ENCODE results near the gene LRATD1. TPM values are rescaled to one million over a fixed set of nuclear protein-coding genes. Genes with fewer than 3 reads are reported as not detected.

The LRATD1 gene
- total RNA-seq, 1 donor from 2014 or later, result not detected

DNA sequence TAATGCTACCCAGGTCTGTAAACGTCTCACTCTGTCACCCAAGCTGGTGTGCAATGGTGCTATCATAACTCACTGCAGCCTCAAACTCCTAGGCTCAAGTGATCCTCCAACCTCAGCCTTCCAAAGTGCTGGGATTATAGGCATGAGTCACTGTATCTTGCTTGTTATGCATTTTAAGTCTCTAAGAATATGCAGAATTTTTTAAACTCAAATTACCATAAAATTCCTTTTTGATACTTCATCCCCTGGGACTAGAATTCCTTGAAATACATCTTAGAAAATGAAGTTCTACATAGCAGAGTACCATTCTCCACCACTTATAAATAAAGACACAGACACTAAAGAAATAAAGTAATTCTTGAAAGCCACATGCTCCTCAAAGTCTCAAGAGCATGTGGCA, 30.2 kb upstream of the LRATD1 start:
- Mint-ChIP-seq H3K4me1 (ENCODE audit: unreplicated experiment) (no peaks in the 10 kb centered on the region), H3K9me3 (ENCODE audit: unreplicated experiment) (peaks cover 10% of the 10 kb centered on the region), H3K36me3 (ENCODE audit: unreplicated experiment) (no peaks in the 10 kb centered on the region), H3K27me3 (ENCODE audit: unreplicated experiment) (no peaks in the 10 kb centered on the region), H3K4me3 (ENCODE audit: unreplicated experiment) (no peak overlapping the region), H3K27ac (ENCODE audit: unreplicated experiment) (no peak overlapping the region)
- TF ChIP-seq, protein P1, sequence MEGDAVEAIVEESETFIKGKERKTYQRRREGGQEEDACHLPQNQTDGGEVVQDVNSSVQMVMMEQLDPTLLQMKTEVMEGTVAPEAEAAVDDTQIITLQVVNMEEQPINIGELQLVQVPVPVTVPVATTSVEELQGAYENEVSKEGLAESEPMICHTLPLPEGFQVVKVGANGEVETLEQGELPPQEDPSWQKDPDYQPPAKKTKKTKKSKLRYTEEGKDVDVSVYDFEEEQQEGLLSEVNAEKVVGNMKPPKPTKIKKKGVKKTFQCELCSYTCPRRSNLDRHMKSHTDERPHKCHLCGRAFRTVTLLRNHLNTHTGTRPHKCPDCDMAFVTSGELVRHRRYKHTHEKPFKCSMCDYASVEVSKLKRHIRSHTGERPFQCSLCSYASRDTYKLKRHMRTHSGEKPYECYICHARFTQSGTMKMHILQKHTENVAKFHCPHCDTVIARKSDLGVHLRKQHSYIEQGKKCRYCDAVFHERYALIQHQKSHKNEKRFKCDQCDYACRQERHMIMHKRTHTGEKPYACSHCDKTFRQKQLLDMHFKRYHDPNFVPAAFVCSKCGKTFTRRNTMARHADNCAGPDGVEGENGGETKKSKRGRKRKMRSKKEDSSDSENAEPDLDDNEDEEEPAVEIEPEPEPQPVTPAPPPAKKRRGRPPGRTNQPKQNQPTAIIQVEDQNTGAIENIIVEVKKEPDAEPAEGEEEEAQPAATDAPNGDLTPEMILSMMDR (IDR thresholded peaks at IDR 0.05), result no peak
- no peak for DNase-seq (ENCODE audit: extremely low spot score, unreplicated experiment)

DNA sequence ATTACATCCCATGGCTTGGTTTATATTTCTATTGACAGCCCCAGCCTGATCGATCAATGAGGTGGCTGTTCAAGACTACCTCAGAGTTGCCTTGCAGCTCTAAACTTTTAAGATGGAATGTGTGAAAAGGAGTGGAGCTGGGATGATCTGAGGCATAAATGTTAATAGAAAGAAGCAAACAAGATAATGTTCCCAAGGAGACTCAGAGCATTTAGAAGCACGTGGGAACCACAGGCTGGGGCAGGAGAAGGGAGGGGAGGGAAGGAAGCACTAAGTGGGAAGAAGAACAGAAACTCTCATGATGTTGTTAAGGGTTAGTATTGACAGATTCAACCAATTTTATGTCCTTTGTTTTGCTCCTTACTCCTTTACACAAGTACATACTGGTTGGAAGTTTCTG, 28.8 kb upstream of the LRATD1 start:
- no peaks in the 10 kb centered on the region for H3K36me3 Mint-ChIP-seq (ENCODE audit: unreplicated experiment)

GRCh38 chr2:14608245-14608644, 24.3 kb upstream of the LRATD1 start:
- Mint-ChIP-seq H3K36me3 (ENCODE audit: unreplicated experiment) (no peaks in the 10 kb centered on the region), H3K27ac (ENCODE audit: unreplicated experiment) (no peak overlapping the region), H3K9me3 (ENCODE audit: unreplicated experiment) (no peaks in the 10 kb centered on the region), H3K27me3 (ENCODE audit: unreplicated experiment) (no peaks in the 10 kb centered on the region), H3K4me1 (ENCODE audit: unreplicated experiment) (no peaks in the 10 kb centered on the region), H3K4me3 (ENCODE audit: unreplicated experiment) (no peak overlapping the region)
- TF ChIP-seq, protein P1 (IDR thresholded peaks at IDR 0.05), result no peak
- DNase-seq (ENCODE audit: extremely low spot score, unreplicated experiment), result no peak

More for the DNA sequence above, 28.8 kb upstream of the LRATD1 start:
- no peaks in the 10 kb centered on the region for H3K4me1 Mint-ChIP-seq (ENCODE audit: unreplicated experiment)
- H3K9me3 Mint-ChIP-seq (ENCODE audit: unreplicated experiment), result peaks cover 7% of the 10 kb centered on the region
- no peaks in the 10 kb centered on the region for H3K27me3 Mint-ChIP-seq (ENCODE audit: unreplicated experiment)
- DNase-seq (ENCODE audit: extremely low spot score, unreplicated experiment), result no peak
- no peak overlapping the region for H3K4me3 Mint-ChIP-seq (ENCODE audit: unreplicated experiment)
- TF ChIP-seq, protein P1 (IDR thresholded peaks at IDR 0.05), result no peak
- no peak overlapping the region for H3K27ac Mint-ChIP-seq (ENCODE audit: unreplicated experiment)

DNA sequence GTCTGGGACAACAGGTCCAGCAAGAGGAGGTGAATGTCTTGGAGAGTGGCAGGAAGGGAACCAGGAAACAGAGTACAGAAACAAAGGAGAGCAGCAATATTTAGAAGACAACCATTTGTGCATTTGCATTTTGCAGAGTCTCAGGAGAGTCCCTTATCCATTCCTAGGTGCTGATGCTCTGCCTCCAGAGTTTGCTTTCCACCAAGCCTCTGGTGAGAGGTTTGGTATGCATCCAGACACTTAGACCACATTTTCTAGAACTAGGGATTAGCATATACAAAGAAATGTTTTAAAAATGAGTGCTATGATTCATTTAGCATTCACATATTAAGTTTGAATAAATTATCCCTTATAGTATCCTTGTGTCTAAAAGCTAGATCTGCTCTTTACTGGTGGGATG, 18.5 kb upstream of the LRATD1 start:
- DNase-seq (ENCODE audit: extremely low spot score, unreplicated experiment), result no peak
- TF ChIP-seq, protein P1 (IDR thresholded peaks at IDR 0.05), result no peak
- Mint-ChIP-seq H3K36me3 (ENCODE audit: unreplicated experiment) (no peaks in the 10 kb centered on the region), H3K4me3 (ENCODE audit: unreplicated experiment) (no peak overlapping the region), H3K27ac (ENCODE audit: unreplicated experiment) (no peak overlapping the region), H3K27me3 (ENCODE audit: unreplicated experiment) (no peaks in the 10 kb centered on the region), H3K4me1 (ENCODE audit: unreplicated experiment) (no peaks in the 10 kb centered on the region), H3K9me3 (ENCODE audit: unreplicated experiment) (no peaks in the 10 kb centered on the region)

GRCh38 chr2:14615121-14615520, 17.4 kb upstream of the LRATD1 start:
- Mint-ChIP-seq H3K9me3 (ENCODE audit: unreplicated experiment) (no peaks in the 10 kb centered on the region), H3K27ac (ENCODE audit: unreplicated experiment) (no peak overlapping the region), H3K36me3 (ENCODE audit: unreplicated experiment) (no peaks in the 10 kb centered on the region), H3K4me3 (ENCODE audit: unreplicated experiment) (no peak overlapping the region), H3K27me3 (ENCODE audit: unreplicated experiment) (no peaks in the 10 kb centered on the region), H3K4me1 (ENCODE audit: unreplicated experiment) (no peaks in the 10 kb centered on the region)
- no peak for DNase-seq (ENCODE audit: extremely low spot score, unreplicated experiment)
- TF ChIP-seq, protein P1 (IDR thresholded peaks at IDR 0.05), result no peak
